NCI-H526 (cell line): ENCODE data around the gene COTL1.
"Not testable (repeated sequence)": the region's sequence is repeated elsewhere in the genome, so short reads cannot be mapped to it uniquely, and the experiment has no call there.

ENCODE experiments used
- DNase-seq, 2 experiments: peaks; one replicate each; lab custom pipeline; 2025; lab: John Stamatoyannopoulos, UW

COTL1 gene

DNA sequence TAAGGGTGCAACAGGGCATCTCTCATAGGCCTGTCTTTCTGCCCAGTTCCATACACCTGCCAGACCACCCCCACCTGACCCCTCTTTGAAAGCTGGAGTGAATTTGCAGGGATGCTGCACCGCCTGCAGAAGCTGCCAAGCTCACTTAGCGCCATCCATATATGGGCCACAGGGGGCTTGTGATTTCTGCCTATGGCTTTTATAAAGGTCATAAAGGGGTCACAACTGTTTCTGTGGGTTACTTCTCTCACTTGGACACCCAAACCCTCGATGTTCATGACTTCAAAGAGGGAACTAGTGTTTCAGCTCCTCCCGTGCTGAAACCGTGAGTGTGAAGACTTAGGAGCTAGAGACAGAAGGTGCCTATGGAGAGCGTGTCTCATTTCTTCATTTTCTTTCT is 89.6 kb downstream of the COTL1 start:
- no peak for DNase-seq

DNA sequence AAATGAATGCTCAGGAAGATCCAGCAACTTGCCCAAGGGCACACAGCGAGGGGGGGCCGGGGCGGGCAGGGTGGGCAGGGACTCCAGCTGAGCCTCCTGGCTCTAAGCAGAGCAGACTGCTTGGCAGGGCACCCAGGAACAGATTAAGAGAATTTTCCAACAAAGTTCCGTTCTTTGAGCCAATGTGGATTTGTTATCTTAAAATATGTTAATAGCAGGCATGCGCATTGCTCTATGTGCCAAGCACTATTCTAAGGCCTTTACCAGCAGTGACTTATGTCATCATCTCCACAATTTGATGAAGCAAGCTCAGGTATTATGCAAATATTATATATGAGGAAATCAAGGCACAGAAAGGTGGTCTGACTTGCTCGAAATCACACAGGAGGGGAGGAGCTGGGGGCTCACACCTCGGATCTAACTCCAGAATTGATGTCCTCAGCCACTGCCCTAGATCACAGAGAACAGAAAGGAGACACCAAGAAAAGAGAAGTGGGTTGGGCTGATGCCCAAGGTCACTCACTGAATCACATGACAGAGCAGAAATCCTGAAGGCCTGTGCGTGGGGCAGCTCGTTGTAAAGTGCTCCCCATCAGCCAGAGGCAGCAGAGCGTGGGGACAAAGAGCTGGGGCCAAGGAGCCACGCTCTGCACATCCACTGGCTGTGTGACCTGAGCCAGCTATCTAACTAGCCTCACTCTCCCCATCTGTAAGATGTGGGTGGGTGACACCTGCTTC is 90.2 kb downstream of the COTL1 start:
- DNase-seq = no peak

DNA sequence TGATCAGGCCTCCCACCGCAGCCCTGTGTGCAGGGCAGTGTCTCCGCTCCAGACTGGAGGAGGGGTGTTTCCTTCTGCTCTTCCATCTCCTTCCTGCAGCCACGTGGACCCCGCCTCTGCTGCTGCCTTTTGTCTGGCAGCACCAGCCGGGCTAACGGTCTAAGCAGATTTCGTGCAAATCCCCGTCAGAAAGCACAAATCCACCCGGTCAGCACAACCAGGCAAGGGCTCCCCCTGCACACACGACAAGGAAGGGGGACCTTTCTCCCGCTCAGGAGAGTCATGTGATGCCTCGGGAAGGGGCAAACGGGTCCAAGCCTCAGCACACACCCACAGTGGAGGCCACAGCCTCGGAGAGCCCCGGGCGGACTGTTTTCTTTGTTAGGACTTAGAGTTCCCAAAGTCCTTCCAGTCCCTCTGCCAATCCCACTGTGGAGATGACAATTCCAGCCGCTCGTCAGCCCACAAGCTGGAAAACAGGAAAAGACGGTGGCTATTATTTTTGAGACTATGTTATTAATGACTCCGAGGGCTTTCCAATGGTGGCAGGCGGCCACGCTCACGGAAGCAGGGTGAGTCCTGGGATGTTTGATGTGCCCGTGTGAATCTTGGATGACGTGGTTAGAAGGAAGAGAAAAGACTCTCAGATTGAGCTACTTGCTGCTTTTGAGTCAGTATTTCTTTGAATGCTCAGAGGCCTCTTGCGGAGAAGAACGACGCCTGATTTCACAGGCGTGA is 90.9 kb downstream of the COTL1 start:
- no peak for DNase-seq

DNA sequence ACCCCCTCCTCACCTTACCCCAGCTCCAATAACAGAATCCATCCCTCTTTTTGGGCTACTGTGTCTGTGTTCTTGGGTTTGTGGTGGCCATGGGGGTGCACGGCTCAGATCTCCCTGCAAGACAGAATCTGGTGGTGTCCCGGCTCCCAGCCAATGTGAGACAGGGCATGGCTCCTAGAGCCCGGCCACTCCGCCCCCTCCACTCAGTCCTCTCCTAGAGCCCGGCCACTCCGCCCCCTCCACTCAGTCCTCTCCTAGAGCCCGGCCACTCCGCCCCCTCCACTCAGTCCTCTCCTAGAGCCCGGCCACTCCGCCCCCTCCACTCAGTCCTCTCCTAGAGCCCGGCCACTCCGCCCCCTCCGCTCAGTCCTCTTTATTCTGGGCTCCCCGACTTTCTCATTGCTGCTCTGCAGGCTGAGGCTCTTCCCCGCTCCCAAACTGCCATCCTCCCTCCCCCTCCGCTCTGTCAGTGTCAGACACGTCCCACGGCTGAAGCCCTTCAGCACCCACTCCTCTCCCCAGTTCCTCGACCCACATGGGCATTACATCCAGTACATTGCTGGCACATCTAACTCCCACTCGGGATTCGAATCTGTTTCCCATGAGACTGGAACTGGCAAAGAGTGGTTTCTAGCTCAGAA is 92.8 kb downstream of the COTL1 start:
- not testable (repeated sequence) for DNase-seq

GRCh38 chr16:84524346-84524920 is 93.4 kb downstream of the COTL1 start:
- DNase-seq = no peak

DNA sequence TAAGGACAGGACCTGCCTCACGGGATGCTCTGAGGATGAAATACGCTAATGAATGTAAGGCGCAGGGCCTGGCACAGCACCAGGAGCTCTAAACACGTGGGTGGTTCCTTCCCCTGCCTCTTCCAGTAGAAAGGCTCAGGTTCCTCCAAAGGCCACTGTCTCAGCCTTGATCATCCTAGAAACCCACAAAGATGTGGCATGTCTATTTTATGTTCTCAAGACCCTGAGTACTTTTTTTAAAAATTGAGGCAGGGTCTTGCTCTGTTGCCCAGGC is 96.4 kb downstream of the COTL1 start:
- DNase-seq = no peak

GRCh38 chr16:84520725-84521496 is 97.0 kb downstream of the COTL1 start:
- DNase-seq = peak in 1 of 2 experiments; percentile 10

DNA sequence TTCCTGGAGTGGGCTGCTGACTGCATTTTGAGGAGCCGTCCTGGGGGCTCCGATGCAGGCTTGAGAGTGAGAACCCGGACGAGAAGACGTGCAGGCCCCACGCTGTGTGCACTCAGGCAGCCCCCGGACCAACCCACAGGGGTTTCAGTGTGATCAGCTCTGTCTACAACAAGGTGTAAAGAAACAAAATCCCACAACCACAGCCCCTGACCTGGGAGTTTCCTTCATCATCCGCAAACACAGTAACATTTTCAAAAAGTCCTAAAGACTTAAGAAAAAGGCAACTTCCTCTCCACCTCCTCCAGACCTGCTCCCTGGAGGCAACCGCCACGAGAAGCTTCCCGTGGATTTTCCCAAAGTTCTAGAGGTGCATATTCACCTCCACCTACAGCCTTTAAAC is 98.0 kb downstream of the COTL1 start:
- no peak for DNase-seq

- DNase-seq = no peak
Observed at GRCh38 chr16:84518804-84519341, 99.0 kb downstream of the COTL1 start.

DNA sequence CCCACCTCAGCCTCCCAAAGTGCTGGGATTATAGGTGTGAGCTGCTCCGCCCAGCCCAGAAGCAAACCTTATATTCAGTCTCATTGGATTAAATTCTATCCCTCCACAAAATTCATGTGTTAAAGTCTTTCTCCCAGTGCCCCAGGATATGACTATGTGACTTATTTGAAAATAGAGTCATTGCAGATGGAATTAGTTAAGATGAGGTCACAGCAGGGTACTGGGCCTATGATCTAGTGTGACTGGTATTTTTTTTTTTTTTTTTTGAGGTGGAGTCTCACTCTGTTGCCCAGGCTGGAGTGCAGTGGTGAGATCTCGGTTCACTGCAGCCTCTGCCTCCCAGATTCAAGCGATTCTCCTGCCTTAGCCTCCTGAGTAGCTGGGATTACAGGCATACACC is 99.7 kb downstream of the COTL1 start:
- not testable (repeated sequence) for DNase-seq

DNA sequence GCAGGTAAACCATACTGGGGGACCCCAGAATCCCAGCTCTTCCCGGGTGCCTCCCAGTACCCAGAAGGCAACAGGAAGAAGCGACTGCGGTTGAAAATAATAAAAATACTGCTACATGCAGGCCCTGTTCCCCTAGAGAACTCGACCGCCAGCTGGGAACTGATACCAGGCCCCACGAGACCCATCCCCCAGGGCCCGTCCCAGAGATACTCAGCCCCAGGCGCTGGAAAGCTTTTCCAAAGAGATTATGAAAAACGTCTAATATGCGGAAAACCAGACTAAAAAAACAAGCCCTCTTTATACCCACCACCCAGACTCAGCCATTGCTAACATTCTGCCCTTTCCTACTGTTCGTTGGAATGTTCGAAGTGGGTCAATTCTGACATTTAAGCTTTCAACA is 100.5 kb downstream of the COTL1 start:
- DNase-seq = no peak
